Astrocyte (in vitro differentiated cells and primary cell): ENCODE results near the gene PRPH. TPM values are rescaled to one million over a fixed set of nuclear protein-coding genes. Genes with fewer than 3 reads are reported as not detected.
A peak's percentile ranks its signal among the peaks of the same experiment; 100 is the strongest.

Experiments
- DNase-seq: peaks from one replicate; pipeline ENCODE4 v3.0.0-alpha.2; 2010; ENCODE audit warnings: low read depth
- FAIRE-seq: peaks from 2 replicates; lab custom pipeline; 2011; peaks lifted over from hg19 to GRCh38; lab: Jason Lieb, UNC
- H2AFZ ChIP-seq: 2 replicates; pipeline ENCODE4 v1.6.0; 2012; ENCODE audit warnings: low read depth, low read length, inconsistent platforms
- H3K27ac ChIP-seq: 2 replicates; pipeline ENCODE4 v1.5.1; 2011; ENCODE audit warnings: low read depth, low read length, inconsistent platforms
- H3K27me3 ChIP-seq: 2 replicates; pipeline ENCODE4 v1.6.0; 2011; ENCODE audit warnings: low read length, inconsistent platforms; ENCODE audit not compliant: insufficient read depth
- H3K36me3 ChIP-seq: 2 replicates; pipeline ENCODE4 v1.5.1; 2011; ENCODE audit warnings: low read length, inconsistent platforms; ENCODE audit not compliant: insufficient read depth
- H3K4me1 ChIP-seq: 2 replicates; pipeline ENCODE4 v1.5.1; 2011; ENCODE audit warnings: low read length, inconsistent platforms; ENCODE audit not compliant: insufficient read depth
- H3K4me2 ChIP-seq: 2 replicates; pipeline ENCODE4 v1.6.0; 2012; ENCODE audit warnings: low read length, inconsistent platforms
- H3K4me3 ChIP-seq: 2 replicates; pipeline ENCODE4 v1.5.1; 2011; ENCODE audit warnings: low read depth, mild to moderate bottlenecking, low read length, inconsistent platforms; ENCODE audit not compliant: insufficient read depth
- H3K79me2 ChIP-seq: 2 replicates; pipeline ENCODE4 v1.6.0; 2012; ENCODE audit warnings: mild to moderate bottlenecking, low read length, inconsistent platforms; ENCODE audit not compliant: insufficient read depth
- H3K9ac ChIP-seq: 2 replicates; pipeline ENCODE4 v1.6.0; 2012; ENCODE audit warnings: mild to moderate bottlenecking, low read length, inconsistent platforms
- H3K9me3 ChIP-seq: 2 replicates; pipeline ENCODE4 v1.5.1; 2012; ENCODE audit warnings: low read depth, mild to moderate bottlenecking, low read length, inconsistent platforms; ENCODE audit not compliant: insufficient read depth
- H4K20me1 ChIP-seq: 2 replicates; pipeline ENCODE4 v1.6.0; 2012; ENCODE audit warnings: low read length, inconsistent platforms; ENCODE audit not compliant: insufficient read depth
- H3K27ac Mint-ChIP-seq: one replicate; pipeline ENCODE4 v1.8.0; 2021; ENCODE audit warnings: mild to moderate bottlenecking, mixed read lengths; ENCODE audit not compliant: unreplicated experiment
- H3K27me3 Mint-ChIP-seq: one replicate; pipeline ENCODE4 v1.8.0; 2021; ENCODE audit warnings: low read depth, mixed read lengths; ENCODE audit not compliant: unreplicated experiment
- H3K36me3 Mint-ChIP-seq: one replicate; pipeline ENCODE4 v1.8.0; 2021; ENCODE audit warnings: low read depth, mixed read lengths; ENCODE audit not compliant: unreplicated experiment
- H3K4me1 Mint-ChIP-seq: one replicate; pipeline ENCODE4 v1.8.0; 2021; ENCODE audit warnings: low read depth, mixed read lengths; ENCODE audit not compliant: unreplicated experiment
- H3K4me3 Mint-ChIP-seq: one replicate; pipeline ENCODE4 v1.8.0; 2021; ENCODE audit warnings: mild to moderate bottlenecking, moderate library complexity, mixed read lengths; ENCODE audit not compliant: unreplicated experiment
- H3K9me3 Mint-ChIP-seq: one replicate; pipeline ENCODE4 v1.8.0; 2021; ENCODE audit warnings: mild to moderate bottlenecking, mixed read lengths; ENCODE audit not compliant: unreplicated experiment
- EZH2 ChIP-seq: IDR thresholded peaks from 2 replicates; pipeline ENCODE4 v1.6.1; 2012; ENCODE audit warnings: mild to moderate bottlenecking, low read length, inconsistent platforms; ENCODE audit not compliant: insufficient read depth
- total RNA-seq: library from RNA; stranded (reverse); gene quantifications from 2 replicates; pipeline ENCODE4 v1.2.1, GENCODE V29; 2021
- TF ChIP-seq, protein P1 (sequence below): IDR thresholded peaks from 2 replicates; pipeline ENCODE4 v1.5.1; 2011; ENCODE audit warnings: low read depth, mild to moderate bottlenecking, inconsistent platforms, low read length, moderate library complexity; ENCODE audit not compliant: insufficient read depth

PRPH gene
- total RNA-seq, 1 donor from 2014 or later: not detected

DNA sequence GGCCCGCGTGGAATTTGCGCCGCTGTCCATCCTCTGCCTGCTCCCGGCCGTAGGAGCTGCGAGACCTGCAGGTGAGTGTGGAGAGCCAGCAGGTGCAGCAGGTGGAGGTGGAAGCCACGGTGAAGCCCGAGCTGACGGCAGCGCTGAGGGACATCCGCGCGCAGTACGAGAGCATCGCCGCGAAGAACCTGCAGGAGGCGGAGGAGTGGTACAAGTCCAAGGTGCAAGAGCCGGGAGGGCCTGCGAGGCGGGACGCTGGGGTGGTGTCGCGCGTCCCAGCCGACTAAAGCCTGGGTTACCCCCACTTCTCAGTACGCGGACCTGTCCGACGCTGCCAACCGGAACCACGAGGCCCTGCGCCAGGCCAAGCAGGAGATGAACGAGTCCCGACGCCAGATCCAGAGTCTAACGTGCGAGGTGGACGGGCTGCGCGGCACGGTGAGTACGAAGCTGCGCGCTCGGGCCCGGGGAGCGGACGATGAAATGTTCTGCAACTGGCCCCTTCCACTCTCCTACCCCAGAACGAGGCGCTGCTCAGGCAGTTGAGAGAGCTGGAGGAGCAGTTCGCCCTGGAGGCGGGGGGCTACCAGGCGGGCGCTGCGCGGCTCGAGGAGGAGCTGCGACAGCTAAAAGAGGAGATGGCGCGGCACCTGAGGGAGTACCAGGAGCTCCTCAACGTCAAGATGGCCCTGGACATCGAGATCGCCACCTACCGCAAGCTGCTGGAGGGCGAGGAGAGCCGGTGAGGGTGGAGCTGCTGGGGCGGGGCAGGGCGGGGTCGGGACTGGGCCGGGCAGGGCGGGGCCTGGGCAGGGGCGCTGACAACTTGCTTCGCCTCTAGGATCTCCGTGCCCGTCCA is 2.1 kb downstream of the PRPH start:
- no peaks in the 10 kb centered on the region for H3K79me2 ChIP-seq
- no peaks in the 10 kb centered on the region for H3K9me3 ChIP-seq
- peaks cover 53% of the 10 kb centered on the region for H3K27me3 ChIP-seq
- H3K4me2 ChIP-seq: peak overlapping the region; percentile 67
- H3K9ac ChIP-seq: no peak overlapping the region
- H3K36me3 Mint-ChIP-seq: no peaks in the 10 kb centered on the region
- no peak overlapping the region for H3K27ac Mint-ChIP-seq
- no peaks in the 10 kb centered on the region for H3K36me3 ChIP-seq
- peak overlapping the region; percentile 34 for H2AFZ ChIP-seq
- H3K4me3 Mint-ChIP-seq: no peak overlapping the region
- no peaks in the 10 kb centered on the region for H3K4me1 Mint-ChIP-seq
- H3K9me3 Mint-ChIP-seq: peaks cover 2% of the 10 kb centered on the region
- DNase-seq: no peak
- peak; percentile 91 for TF ChIP-seq EZH2
- TF ChIP-seq, protein P1, sequence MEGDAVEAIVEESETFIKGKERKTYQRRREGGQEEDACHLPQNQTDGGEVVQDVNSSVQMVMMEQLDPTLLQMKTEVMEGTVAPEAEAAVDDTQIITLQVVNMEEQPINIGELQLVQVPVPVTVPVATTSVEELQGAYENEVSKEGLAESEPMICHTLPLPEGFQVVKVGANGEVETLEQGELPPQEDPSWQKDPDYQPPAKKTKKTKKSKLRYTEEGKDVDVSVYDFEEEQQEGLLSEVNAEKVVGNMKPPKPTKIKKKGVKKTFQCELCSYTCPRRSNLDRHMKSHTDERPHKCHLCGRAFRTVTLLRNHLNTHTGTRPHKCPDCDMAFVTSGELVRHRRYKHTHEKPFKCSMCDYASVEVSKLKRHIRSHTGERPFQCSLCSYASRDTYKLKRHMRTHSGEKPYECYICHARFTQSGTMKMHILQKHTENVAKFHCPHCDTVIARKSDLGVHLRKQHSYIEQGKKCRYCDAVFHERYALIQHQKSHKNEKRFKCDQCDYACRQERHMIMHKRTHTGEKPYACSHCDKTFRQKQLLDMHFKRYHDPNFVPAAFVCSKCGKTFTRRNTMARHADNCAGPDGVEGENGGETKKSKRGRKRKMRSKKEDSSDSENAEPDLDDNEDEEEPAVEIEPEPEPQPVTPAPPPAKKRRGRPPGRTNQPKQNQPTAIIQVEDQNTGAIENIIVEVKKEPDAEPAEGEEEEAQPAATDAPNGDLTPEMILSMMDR: no peak
- no peak overlapping the region for H3K4me3 ChIP-seq
- peaks cover 71% of the 10 kb centered on the region for H3K27me3 Mint-ChIP-seq
- FAIRE-seq: no peak
- peaks cover 2% of the 10 kb centered on the region for H3K4me1 ChIP-seq
- H3K27ac ChIP-seq: no peak overlapping the region
- no peaks in the 10 kb centered on the region for H4K20me1 ChIP-seq

DNA sequence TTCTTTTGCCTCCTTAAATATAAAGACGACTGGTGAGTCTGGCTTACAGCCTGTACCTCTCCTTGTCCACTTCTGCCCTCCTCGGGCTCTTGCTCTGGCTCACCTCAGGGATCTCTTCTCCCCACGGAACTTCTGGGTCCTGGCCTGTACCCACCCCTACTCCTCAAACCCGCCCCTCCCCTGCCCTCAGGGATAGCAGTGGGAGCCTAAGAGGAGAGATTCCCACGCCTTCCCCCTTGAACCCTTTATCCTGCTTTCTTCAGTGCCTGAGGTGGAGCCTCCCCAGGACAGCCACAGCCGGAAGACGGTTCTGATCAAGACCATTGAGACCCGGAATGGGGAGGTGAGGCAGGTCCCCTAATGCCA is 2.7 kb downstream of the PRPH start:
- Histone ChIP-seq H3K4me3 (no peak overlapping the region), H3K27ac (no peak overlapping the region), H3K4me2 (no peak overlapping the region), H3K79me2 (no peaks in the 10 kb centered on the region), H3K4me1 (peaks cover 2% of the 10 kb centered on the region), H4K20me1 (no peaks in the 10 kb centered on the region), H3K36me3 (no peaks in the 10 kb centered on the region), H3K27me3 (peaks cover 51% of the 10 kb centered on the region), H2AFZ (no peak overlapping the region), H3K9me3 (no peaks in the 10 kb centered on the region), H3K9ac (no peak overlapping the region)
- H3K27me3 Mint-ChIP-seq: peaks cover 67% of the 10 kb centered on the region
- TF ChIP-seq, protein P1: no peak
- TF ChIP-seq EZH2: no peak
- DNase-seq (no peak), FAIRE-seq (no peak)
- H3K9me3 Mint-ChIP-seq: peaks cover 2% of the 10 kb centered on the region
- no peak overlapping the region for H3K4me3 Mint-ChIP-seq
- H3K36me3 Mint-ChIP-seq: no peaks in the 10 kb centered on the region
- H3K27ac Mint-ChIP-seq: no peak overlapping the region
- no peaks in the 10 kb centered on the region for H3K4me1 Mint-ChIP-seq

DNA sequence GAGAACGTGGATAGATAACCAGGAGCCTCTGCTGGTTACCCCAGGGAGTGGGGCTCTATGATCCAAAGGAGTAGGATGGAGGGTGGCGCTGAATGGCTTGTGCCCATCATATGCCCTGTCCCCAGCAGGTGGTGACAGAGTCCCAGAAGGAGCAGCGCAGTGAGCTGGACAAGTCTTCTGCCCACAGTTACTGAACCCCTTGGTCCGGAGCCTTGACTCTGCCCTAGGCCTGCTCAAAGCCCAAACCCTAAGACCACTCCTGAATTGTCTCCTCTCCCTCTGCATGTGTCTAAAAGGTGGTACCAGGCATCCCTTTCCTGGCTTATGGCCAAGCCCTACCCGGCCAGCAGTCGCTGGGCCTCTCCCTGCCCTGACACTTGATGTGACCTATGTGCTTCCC is 3.2 kb downstream of the PRPH start:
- H2AFZ ChIP-seq: no peak overlapping the region
- no peak overlapping the region for H3K27ac Mint-ChIP-seq
- H3K4me3 Mint-ChIP-seq: no peak overlapping the region
- DNase-seq (no peak), FAIRE-seq (no peak)
- H3K9ac ChIP-seq: no peak overlapping the region
- no peaks in the 10 kb centered on the region for H3K36me3 Mint-ChIP-seq
- H3K4me2 ChIP-seq: no peak overlapping the region
- H3K36me3 ChIP-seq: no peaks in the 10 kb centered on the region
- peaks cover 2% of the 10 kb centered on the region for H3K4me1 ChIP-seq
- H4K20me1 ChIP-seq: no peaks in the 10 kb centered on the region
- H3K9me3 ChIP-seq: no peaks in the 10 kb centered on the region
- H3K27me3 ChIP-seq: peaks cover 55% of the 10 kb centered on the region
- no peak overlapping the region for H3K4me3 ChIP-seq
- H3K27me3 Mint-ChIP-seq: peaks cover 71% of the 10 kb centered on the region
- H3K27ac ChIP-seq: no peak overlapping the region
- peaks cover 2% of the 10 kb centered on the region for H3K9me3 Mint-ChIP-seq
- no peaks in the 10 kb centered on the region for H3K79me2 ChIP-seq
- TF ChIP-seq, protein P1: no peak
- no peak for TF ChIP-seq EZH2
- H3K4me1 Mint-ChIP-seq: no peaks in the 10 kb centered on the region
